Measurements from ENCODE around the gene OR4B1. TPM values are rescaled to one million over a fixed set of nuclear protein-coding genes. Genes with fewer than 3 reads are reported as not detected.

The OR4B1 gene
- total RNA-seq, 1 donor from 2014 or later, result not detected

DNA sequence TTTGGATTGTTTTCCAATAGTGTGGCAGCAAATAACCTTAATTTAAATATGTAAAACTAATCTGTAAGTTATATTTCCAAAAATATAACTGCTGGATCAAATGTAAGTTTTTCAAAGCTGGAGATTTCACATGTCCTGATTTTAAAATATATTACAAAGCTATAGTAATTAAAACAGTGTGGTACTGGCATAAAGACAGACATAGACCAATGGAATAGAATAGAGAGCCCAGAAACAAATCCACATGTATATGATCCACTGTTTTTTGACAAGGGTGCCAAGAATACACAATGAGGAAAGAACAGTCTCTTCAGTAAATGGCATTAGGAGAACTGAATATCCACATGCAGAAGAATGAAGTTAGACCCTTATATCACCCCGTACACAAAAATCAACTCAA lies 32.3 kb downstream of the OR4B1 start:
- DNase-seq (ENCODE audit: low spot score), result no peak
- Histone ChIP-seq H3K79me2 (ENCODE audit: low read depth) (no peaks in the 10 kb centered on the region), H3F3A (ENCODE audit: low read depth) (no peaks in the 10 kb centered on the region), H3K27ac (no peak overlapping the region), H3K27me3 (no peaks in the 10 kb centered on the region), H3K4me2 (no peak overlapping the region), H3K9ac (no peak overlapping the region), H2AFZ (replicated peaks) (no peak overlapping the region), H3K9me3 (ENCODE audit: low read depth) (peaks cover 40% of the 10 kb centered on the region), H3K4me1 (no peaks in the 10 kb centered on the region), H3K4me3 (no peak overlapping the region), H4K20me1 (ENCODE audit: low read depth) (no peaks in the 10 kb centered on the region), H3K36me3 (no peaks in the 10 kb centered on the region)
- H3K4me1 Mint-ChIP-seq, result no peaks in the 10 kb centered on the region
- no peak overlapping the region for H3K27ac Mint-ChIP-seq
- H3K36me3 Mint-ChIP-seq, result no peaks in the 10 kb centered on the region
- no peak for TF ChIP-seq EZH2phosphoT487 (IDR thresholded peaks at IDR 0.05)
- peaks cover 2% of the 10 kb centered on the region for H3K9me3 Mint-ChIP-seq
- no peak overlapping the region for H3K4me3 Mint-ChIP-seq
- H3K27me3 Mint-ChIP-seq (ENCODE audit: insufficient read depth, low read depth), result peaks cover 6% of the 10 kb centered on the region

DNA sequence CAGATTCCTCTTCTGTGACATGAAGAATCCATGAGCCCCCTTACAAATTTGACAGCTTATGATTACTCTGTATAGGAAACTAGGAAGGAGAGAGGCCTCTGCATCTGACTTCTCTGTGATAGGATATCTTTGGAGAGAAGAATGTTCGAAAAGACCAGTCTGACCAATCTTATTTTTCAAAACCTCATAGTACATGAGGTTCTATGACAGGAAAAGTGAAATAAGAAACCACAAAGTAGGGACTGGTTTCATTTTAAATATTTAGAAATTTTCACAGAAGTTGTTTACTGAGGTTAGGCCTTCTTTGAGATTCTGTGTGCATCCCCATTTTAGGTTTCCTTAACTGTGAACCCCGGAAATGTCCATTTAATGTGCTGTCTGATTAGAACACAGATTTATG lies 45.0 kb downstream of the OR4B1 start:
- Histone ChIP-seq H3K9me3 (ENCODE audit: low read depth) (peaks cover 15% of the 10 kb centered on the region), H3K36me3 (no peaks in the 10 kb centered on the region), H3K4me2 (no peak overlapping the region), H3K27me3 (no peaks in the 10 kb centered on the region), H3K4me3 (no peak overlapping the region), H3K4me1 (no peaks in the 10 kb centered on the region), H3K27ac (no peak overlapping the region), H2AFZ (replicated peaks) (no peak overlapping the region), H3F3A (ENCODE audit: low read depth) (no peaks in the 10 kb centered on the region), H3K79me2 (ENCODE audit: low read depth) (no peaks in the 10 kb centered on the region), H3K9ac (no peak overlapping the region), H4K20me1 (ENCODE audit: low read depth) (no peaks in the 10 kb centered on the region)
- Mint-ChIP-seq H3K27ac (no peak overlapping the region), H3K27me3 (ENCODE audit: insufficient read depth, low read depth) (no peaks in the 10 kb centered on the region), H3K36me3 (no peaks in the 10 kb centered on the region), H3K4me1 (no peaks in the 10 kb centered on the region), H3K9me3 (peaks cover 2% of the 10 kb centered on the region), H3K4me3 (no peak overlapping the region)
- TF ChIP-seq, protein P1, sequence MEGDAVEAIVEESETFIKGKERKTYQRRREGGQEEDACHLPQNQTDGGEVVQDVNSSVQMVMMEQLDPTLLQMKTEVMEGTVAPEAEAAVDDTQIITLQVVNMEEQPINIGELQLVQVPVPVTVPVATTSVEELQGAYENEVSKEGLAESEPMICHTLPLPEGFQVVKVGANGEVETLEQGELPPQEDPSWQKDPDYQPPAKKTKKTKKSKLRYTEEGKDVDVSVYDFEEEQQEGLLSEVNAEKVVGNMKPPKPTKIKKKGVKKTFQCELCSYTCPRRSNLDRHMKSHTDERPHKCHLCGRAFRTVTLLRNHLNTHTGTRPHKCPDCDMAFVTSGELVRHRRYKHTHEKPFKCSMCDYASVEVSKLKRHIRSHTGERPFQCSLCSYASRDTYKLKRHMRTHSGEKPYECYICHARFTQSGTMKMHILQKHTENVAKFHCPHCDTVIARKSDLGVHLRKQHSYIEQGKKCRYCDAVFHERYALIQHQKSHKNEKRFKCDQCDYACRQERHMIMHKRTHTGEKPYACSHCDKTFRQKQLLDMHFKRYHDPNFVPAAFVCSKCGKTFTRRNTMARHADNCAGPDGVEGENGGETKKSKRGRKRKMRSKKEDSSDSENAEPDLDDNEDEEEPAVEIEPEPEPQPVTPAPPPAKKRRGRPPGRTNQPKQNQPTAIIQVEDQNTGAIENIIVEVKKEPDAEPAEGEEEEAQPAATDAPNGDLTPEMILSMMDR (IDR thresholded peaks at IDR 0.05), result no peak
- no peak for TF ChIP-seq EZH2phosphoT487 (IDR thresholded peaks at IDR 0.05)
- no peak for TF ChIP-seq EZH2 (IDR thresholded peaks at IDR 0.05)
- DNase-seq (ENCODE audit: low spot score), result no peak

DNA sequence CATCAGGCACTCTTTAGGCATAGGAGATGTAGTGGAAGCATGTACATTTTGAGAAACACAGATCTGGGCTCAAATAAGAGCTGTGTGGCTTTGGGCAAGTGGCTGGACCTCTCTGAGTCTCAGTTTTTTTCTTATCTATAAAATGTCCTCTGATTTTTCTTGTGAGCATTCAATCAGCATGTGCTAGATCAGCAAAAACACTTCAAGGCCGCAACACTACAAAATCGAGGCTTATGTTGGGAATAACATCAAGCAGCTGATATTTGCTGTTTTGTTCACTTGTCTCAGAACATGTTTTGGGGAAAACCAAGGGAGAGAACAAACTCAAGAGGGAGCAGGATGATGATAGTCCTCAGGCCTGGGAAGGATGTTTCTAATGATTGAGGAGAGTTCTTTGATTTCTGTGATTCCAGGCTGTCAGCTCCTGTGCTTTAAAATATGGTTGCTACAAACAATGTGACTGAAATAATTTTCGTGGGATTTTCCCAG lies 46.9 kb downstream of the OR4B1 start, which contains the start of gene OR4X1:
TSS of gene OR4X1 (plus strand) at position 439 of the 489 bp plus-strand sequence. CDS start at position 439, 0 bp downstream.
- H3K9me3 Mint-ChIP-seq, result no peaks in the 10 kb centered on the region
- no peak within 1 kb of the TSS for H3K4me3 ChIP-seq
- peaks cover 8% of the 10 kb centered on the region for H3K9me3 ChIP-seq (ENCODE audit: low read depth)
- no peak for DNase-seq (ENCODE audit: low spot score)
- H3K4me1 ChIP-seq, result no peaks in the 10 kb centered on the region
- no peak within 1 kb of the TSS for H3K4me2 ChIP-seq
- no peak within 1 kb of the TSS for H3K27ac ChIP-seq
- no peak within 1 kb of the TSS for H3K9ac ChIP-seq
- no peak within 1 kb of the TSS for H3K4me3 Mint-ChIP-seq
- H3K27ac Mint-ChIP-seq, result no peak within 1 kb of the TSS
- no peaks in the 10 kb centered on the region for H3K36me3 Mint-ChIP-seq
- H3F3A ChIP-seq (ENCODE audit: low read depth), result no peaks in the 10 kb centered on the region
- no peaks in the 10 kb centered on the region for H3K4me1 Mint-ChIP-seq
- no peaks in the 10 kb centered on the region for H3K27me3 ChIP-seq
- no peaks in the 10 kb centered on the region for H3K79me2 ChIP-seq (ENCODE audit: low read depth)
- H3K36me3 ChIP-seq, result no peaks in the 10 kb centered on the region
- TF ChIP-seq, protein P1 (IDR thresholded peaks at IDR 0.05), result no peak
- TF ChIP-seq EZH2 (IDR thresholded peaks at IDR 0.05), result no peak
- no peak for TF ChIP-seq EZH2phosphoT487 (IDR thresholded peaks at IDR 0.05)
- no peak within 1 kb of the TSS for H2AFZ ChIP-seq (replicated peaks)
- no peaks in the 10 kb centered on the region for H3K27me3 Mint-ChIP-seq (ENCODE audit: insufficient read depth, low read depth)
- no peaks in the 10 kb centered on the region for H4K20me1 ChIP-seq (ENCODE audit: low read depth)

Other genes starting within 250 kb of the OR4B1 start
- 17.3 and 28.0 TPM in 2 replicates for gene PTPRJ, start 236.3 kb upstream of the OR4B1 start, total RNA-seq (ENCODE audit: low replicate concordance)
- gene OR4X2, start 28.3 kb downstream of the OR4B1 start, total RNA-seq (ENCODE audit: low replicate concordance), result not detected in 2 replicates
- gene OR4X1, start 47.1 kb downstream of the OR4B1 start, total RNA-seq (ENCODE audit: low replicate concordance), result not detected in 2 replicates
- not detected in 2 replicates for gene OR4S1, start 89.4 kb downstream of the OR4B1 start, total RNA-seq (ENCODE audit: low replicate concordance)
- not detected in 2 replicates for gene OR4C3, start 108.1 kb downstream of the OR4B1 start, total RNA-seq (ENCODE audit: low replicate concordance)
- gene OR4C5, start 149.7 kb downstream of the OR4B1 start, total RNA-seq (ENCODE audit: low replicate concordance), result not detected in 2 replicates